GM18867 (cell line): ENCODE results near the gene PYHIN1.

Source experiments
- ATAC-seq: cut with Tn5 transposase; IDR thresholded peaks from one replicate; pipeline ENCODE4 v1.9.1; 2021; ENCODE audit warnings: mild to moderate bottlenecking, moderate library complexity; ENCODE audit not compliant: unreplicated experiment

PYHIN1 gene

DNA sequence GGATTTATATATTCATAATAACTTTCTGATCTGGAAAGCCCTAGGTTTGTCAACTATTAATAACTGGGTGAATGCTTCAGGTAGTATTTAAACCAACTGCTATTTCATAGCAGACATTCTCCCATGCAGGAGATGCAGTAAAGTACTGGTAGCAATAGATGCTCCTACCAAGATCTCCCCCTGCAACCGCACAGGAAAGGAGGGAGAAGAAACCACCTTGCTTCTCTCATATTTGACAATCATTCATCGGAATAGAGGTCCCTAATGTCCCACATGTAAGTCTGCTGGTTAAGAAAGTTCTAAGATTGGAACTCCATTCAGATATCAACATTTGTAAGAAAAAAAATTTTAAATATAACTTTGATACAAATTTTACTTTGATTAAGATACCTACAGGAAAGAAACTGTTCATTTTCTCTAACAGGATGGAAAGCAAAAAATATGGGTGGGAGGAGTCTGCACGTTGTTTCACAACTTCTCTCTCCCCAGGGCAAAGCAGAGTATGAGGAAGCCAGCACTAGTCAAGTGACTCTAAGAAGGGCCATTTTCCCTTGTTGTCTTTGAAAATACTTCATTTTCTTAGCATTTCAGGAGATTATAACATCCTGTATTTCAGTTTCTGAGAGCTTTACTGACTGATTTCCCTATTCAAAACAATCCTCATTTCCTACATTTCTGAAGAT, at the start of gene PYHIN1:
Gene PYHIN1 (plus strand): TSS at position 498 of the 683 bp plus-strand sequence. CDS start 5,359 bp downstream, outside the sequence.
- ATAC-seq, result peak; percentile 60

DNA sequence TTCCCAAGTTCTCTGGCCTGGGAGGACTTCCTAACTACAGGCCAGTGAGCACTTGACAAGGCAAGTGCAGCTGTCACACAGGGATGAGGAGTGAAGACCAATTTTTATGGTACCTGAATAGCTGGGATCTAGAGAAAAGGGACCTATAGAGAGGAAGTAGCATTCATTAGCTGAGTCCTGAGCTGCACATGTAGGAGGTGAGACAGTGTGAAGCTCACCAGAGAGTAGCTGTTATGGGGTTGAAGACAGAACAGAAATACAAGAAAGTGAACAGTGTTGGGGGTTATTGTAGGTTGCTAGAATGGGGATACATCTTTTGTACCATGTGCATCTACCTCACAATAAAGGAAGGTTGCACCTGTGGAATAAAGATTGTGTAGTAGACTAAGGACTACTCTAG, 37.7 kb upstream of the PYHIN1 start:
- ATAC-seq, result no peak

DNA sequence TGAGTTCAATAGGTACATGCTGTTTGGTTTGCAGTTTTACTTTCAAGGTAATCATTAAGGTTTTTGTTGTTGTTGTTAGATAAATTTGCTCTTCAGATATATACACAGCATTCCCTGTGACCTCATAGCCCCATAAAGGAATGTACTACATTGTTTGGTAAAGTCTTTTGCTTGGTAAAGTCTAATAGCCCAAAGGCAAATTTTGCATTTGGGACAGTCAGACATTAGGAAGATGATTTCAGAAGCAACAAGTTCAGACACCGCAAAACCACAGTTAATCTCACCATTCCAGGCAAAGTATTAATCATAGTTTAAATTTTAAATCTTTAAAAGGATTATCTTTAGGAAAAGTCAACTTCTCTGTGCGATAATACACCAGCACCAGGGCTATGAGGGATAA, 32.6 kb upstream of the PYHIN1 start:
- no peak for ATAC-seq

DNA sequence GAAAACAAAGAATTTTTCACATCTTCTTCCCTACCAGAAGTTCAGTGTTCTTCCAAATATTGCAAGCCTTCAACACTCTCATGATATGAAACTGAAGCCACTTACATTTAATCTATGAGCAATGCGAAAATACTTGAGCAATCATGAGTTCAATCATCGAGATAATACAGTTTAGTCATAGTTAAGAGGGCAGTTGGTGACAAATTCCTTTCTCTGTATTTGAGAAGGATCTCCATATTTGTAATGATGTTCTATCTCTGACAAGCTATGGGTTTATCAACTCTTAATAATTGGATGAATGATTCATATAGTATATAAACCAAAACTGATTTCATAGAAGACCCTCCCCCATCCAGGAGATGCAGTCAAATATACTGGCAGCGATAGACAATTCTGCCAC, 29.7 kb upstream of the PYHIN1 start:
- ATAC-seq, result no peak

DNA sequence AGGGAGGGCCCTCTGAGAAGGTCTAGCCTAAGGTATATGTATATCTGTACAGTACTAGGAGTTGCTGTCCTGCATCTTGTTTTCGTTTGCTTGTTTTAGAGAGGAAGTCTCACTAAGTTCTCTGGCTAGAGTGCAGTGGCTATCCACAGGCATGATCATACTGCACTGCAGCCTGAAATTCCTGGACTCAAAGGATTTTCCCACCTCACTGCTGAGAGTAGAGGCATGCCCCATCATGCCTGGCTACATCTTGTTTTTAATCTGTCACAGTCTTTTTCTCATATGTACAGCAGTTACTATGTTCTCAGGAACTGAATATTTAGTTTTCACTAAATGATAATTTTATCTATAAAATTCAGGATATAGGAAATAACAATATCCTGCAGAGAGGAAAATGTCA, 15.3 kb upstream of the PYHIN1 start:
- no peak for ATAC-seq

DNA sequence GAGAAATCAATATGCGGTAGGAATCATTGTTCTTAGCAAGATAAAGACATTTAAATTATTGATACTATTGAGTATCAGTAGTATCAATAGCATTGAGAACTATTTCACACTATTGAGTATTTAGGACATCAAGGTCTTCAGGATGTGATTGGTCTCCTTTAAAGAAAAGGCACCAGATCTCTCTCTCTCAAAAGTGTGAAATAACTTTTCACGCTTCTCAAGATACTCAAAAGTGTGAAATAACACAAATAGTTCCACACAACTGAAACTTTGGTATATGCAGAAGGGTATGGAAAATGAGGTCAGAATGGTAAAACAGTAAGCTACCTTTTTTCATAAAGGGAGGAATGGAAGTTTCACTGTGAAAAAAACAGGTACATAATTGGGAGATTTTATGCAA, 6.7 kb upstream of the PYHIN1 start:
- ATAC-seq, result no peak

DNA sequence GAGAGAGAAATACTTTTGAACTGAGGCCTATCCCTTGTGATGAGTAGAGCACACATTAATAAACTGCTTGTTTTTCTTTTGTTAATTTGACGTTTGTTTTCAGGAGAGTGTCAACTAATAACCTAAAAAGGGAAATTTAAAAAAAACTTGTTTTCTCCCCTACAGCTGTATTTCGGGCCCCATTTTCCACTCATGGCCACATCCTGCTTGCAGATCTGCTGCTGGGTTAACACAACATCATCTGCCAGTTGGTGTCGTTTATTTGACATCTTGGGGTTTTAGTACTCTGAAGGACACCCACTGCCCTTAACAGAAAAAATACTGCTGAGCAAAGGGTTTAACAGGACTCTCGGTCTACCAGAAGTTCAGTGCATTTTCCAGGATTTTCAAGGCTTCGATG, 848 bp upstream of the PYHIN1 start:
- ATAC-seq, result peak; percentile 65

DNA sequence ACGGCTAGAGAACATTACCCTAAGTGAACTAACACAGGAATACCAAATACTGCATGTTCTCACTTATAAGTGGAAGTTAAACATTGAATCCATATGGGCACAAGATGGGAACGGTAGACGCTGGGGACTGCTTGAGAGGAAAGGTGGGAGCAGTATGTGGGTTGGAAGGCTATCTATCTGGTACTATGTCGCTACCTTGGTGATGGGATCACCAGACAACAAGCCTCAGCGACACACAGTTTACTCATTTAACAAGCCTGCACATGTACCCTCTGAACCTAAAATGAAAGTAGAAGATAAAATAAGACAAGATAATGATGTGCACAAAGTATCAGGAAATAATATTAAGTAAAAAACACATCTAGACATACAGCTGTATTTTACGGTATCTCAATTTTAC, 819 bp downstream of the PYHIN1 start:
- ATAC-seq, result peak; percentile 51

DNA sequence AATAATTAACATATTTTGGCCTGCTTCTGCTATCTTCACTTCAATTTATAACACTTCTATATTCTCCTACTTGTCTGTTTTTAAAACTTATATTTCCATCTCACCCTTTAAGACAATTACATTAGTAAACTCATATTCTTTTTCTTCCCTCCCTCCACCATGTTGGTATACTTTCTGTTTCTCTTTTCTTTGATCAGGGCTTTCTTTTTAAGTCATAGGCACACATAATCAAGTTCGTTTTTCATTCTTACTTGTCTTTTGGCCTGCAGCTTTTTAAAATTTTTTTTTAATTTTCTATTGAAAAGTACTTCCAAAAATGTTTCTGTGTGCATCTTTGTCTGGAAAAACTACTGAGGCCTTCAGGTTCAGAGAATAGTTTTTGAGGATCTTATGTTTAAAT, 2.3 kb downstream of the PYHIN1 start:
- ATAC-seq, result peak; percentile 59

DNA sequence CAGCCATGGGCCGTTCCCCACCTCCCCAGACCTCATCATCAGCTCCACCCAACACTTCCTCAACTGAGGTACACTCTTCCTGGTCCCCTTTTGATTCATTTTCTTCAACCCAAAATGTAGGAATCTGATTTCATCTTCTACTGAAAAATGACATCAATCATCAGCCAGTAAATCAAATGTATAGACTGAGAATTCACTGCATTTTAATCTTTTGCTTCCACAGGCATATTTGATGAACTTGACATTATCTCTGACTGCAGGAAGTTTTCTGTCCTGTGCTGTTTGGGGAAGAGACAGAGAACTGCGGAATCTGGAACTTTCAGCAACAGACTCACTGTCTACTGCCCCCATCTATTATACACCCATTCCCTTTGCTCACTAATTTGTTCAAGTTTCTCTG, 7.8 kb downstream of the PYHIN1 start:
- no peak for ATAC-seq

DNA sequence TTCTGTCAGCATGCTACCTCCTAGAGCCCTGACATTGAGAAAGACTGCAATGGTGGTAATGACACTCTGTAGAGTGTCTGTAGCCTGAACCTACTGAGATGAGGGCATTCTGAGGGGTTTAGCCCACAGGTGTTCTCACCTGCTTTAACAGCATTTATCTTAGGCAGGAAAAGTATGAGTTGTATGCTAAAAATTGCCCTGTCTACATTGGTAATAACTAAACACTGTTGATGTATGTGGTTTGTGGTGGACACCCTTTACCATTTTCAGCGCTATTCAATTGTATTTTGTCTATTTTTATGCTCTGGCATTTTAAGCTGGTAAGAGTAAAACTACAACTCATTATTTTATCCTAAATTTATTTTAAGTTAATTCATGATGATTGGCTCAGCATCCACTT, 10.0 kb downstream of the PYHIN1 start:
- no peak for ATAC-seq

DNA sequence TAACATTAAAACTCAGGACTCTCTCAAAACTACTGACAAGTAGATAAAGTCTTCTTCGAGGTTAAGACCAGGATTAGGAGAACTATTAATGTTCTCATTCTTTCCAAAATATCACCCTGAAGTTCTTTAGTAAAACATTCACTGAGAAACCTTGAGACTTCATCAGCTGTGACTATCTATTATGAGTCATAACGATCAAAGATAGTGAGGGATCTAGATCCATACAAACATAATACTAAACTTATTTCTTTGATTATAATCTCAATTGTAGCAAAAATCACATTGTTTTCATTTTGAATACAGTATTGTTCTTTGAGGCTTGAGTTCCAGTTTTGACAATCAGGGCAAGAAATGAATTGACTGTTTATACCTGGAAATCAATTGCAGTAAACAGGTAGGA, 11.1 kb downstream of the PYHIN1 start:
- ATAC-seq, result no peak

DNA sequence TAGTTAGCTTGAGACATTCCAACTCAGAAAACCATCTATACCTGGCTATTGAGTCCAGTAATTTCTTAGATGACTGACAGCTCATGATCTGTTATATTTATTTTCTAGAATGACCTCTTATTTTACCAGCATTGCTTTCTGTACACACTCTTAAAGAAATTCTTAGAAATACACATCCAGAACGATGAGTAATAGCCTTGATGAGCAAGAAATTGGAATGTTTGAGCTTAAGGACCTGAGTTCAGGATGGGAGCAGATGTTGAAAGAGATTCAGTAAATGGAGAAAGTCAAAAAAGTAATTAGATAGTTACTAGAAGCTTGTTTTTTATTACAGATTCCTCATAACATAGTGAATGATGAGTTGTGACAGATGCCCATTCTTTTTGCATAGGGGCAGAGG, 11.7 kb downstream of the PYHIN1 start:
- ATAC-seq, result no peak

DNA sequence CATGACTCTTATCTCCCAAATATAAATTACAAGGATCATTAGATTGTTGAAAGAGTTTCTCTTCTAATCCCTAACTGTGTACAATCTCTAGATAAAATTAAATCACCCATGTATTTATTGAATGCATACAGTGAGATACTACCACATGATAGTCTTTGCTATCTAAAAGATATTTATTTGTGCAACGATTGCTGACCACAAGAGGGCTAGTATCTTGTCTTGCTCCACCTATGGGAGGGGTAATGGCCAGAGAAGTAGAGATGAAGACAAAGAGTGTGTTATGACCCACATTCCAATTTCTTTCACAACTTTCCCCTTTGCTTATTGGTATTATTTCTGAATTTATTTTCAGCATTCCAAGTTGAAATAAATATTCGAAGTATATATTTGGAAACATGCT, 13.7 kb downstream of the PYHIN1 start:
- ATAC-seq, result no peak

DNA sequence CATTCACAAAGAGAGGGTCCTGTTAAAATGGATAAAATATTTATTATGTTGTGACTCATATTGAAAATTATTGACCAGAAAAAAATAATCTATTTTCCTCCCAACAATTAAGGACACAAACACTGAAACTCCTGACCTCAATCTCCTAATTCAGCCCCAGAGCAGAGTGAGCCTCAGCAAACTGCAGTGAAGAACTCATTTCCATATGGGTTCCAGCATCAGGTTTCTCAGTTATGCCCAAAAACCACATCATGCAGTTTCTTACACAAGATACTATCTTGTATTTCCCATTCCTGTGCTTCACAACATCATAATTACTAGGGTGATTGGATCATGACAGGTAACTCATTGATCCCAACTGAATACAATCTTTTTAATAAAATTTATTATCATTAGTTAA, 15.4 kb downstream of the PYHIN1 start:
- ATAC-seq, result no peak

DNA sequence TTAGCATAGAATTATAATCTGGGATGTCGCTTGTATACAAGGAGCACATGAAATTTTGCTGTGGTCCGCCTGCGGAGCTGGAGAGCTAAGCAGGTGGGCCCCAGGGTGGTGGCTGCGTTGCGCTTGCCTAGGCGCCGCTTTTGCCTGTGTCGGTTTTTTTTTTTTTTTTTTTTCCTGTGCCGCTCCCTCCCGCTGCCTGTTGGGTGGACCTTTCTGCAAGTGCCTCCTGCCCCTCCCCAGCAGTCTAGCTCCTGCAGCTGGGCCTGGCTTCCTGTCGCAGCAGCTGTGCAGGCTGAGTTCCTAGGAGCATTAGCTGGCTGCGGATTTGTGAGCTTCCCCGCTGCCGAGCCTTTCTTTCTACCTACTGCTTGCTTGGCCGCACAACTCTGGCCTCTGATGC, 20.6 kb downstream of the PYHIN1 start:
- ATAC-seq, result peak; percentile 95

DNA sequence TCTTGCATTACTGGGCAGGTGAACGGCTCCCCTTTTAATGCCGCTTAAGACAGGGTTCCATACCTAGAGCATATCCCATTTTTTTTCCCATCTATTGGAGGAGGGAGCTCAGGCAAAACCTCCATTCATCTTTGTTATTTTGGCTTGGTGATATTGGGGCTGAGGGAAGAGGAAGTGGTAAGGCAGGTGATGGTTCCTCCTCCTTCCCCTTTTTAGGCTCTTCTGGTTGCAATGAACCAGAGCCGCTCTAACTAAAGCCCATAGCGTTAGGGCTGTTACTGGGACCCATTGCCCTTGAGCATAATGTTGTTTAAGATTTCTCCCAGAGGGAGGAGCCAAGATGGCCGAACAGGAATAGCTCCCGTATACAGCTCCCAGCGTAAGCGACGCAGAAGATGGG, 21.1 kb downstream of the PYHIN1 start:
- peak; percentile 87 for ATAC-seq

DNA sequence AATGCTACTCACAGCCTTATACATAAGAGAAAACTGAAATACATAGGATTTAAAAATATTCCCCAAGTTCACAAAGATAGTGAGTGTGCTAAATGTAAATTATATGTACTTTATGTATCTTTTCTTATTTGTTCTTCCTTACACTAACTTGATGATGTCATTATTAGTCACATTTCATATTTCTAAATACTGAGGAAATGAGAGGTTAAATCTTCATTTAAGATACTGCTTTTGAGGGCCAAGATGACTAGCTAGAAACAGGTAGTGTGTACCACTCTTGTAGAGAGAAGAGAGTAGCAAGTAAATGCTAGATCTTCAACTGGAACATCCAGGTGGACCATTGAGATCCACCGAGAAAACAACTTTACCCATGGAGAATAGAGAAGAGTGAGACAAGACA, 29.8 kb downstream of the PYHIN1 start:
- ATAC-seq, result no peak

DNA sequence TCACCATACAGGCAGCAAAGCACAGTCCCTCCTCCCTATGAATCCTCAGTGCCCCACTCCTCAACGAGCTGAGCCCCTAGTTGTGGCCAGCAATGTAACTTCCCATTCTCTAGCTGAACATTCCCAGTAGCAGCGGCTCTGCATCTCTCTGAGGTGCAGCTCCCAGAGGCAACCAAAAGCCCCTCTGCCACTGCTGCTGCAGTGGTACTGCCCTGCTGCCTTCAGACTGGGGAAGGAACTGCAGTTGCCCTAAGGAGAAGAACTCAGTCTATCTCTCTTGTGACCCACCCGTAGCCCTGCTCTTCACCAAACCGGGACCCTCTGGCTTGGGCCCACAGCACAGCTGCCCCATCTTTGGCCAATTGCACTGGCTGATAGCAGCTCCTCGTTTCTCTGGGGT, 31.6 kb downstream of the PYHIN1 start:
- ATAC-seq, result no peak

DNA sequence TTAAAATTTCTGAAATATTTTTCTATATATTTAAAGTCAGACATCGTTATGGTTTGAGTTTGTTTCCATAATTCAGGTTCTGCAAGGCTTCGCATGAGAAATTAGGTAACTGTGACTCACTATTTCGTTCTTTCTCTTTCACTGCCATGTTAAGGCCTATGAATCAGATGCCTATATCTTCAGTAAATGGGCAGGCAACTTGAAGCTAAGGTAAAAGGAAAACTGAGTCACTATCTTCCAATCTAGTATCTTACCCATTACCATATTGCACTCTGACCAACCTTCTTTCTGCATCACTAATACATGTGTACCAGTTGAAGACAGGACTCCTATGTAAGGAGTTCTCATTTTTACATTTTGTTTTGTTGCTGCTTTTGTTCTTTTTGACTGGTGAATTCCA, 37.8 kb downstream of the PYHIN1 start:
- no peak for ATAC-seq

DNA sequence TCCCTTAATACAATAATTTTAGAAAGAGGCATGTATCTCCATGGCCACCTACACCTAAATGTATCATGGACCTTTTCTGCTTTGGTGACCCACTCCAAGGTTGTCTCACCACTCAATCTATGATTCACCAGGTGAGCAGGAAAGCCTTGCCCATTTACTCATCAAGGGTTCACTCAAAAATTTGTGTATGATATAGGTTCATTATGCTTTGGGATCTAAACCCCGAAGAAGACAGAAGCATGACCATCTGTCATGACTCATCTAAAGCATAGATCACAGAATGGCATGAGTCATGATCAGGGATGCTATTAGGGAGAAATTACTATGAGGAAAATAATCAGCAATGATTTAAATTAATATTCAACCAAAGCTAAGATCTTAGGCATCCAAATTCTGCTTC, 38.5 kb downstream of the PYHIN1 start:
- ATAC-seq, result no peak

DNA sequence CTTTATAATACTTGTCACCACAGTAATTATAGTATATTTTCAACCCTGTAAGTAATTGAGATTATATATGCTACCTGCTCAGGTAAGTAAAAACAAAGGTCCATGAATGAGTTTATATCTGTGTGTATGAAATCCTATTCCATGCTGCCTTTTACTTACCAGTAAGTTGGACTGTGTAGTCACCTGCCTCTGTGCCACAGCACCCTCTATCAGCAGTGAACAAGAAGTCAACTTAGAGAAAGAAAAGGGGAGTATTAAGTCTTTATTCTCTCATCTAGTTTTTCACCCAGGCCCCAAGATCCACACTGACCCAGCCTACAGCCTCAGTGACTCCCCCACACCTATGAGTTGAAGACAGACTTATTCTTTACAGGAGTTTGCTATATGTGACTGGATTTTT, 41.5 kb downstream of the PYHIN1 start:
- ATAC-seq, result no peak

DNA sequence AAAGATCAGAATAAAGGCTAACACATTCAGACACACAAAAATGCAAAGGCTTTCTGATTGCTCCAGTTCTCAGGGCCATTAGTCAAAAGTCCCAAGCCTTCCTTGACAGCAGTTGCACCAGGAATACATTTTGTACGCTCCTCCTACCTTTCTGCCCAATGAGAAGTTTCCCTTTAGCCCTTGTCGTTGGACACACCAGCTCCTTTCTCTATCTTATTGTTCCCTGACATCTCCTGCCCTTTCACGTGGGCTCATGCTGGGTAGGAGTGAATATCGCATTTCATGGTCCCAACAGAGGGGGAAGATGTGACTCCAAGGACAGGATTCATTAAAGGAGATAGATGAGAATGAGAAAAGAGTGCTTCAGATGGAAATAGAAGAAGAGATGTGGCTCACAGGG, 44.9 kb downstream of the PYHIN1 start:
- ATAC-seq, result no peak
